Activated CD4-positive, alpha-beta T cell treated with anti-CD3 and anti-CD28 coated beads, Interleukin-2, amount 50 U/mL, for 1 hour (primary cell): ENCODE results near the gene CAD.
A peak's percentile ranks its signal among the peaks of the same experiment; 100 is the strongest.

Experiments
- DNase-seq: peaks from one replicate; pipeline ENCODE4 v3.0.0-alpha.2; 2020

The CAD gene

DNA sequence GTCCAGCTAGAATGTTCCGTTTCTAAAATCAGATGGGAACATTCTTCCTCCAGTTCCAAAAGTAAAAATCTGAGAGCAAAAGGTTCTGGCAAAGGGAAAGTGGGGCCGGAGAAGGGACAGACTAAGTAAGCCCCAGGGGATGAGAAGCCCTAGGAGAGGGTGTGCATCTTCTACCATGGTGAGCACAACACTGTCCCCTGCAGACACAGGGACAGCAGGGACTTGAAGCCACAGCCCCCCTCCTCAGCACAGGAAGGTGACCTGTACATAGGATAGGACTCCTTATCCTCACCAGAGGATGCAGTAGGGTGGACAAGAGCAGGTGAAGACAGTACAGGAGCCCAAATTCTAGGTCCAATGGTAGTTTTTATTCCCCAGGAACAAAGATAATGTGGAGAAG, 17.9 kb upstream of the CAD start:
- DNase-seq, result no peak

GRCh38 chr2:27201675-27202074, 15.5 kb upstream of the CAD start:
- no peak for DNase-seq

GRCh38 chr2:27202854-27203253, 14.3 kb upstream of the CAD start:
- no peak for DNase-seq

DNA sequence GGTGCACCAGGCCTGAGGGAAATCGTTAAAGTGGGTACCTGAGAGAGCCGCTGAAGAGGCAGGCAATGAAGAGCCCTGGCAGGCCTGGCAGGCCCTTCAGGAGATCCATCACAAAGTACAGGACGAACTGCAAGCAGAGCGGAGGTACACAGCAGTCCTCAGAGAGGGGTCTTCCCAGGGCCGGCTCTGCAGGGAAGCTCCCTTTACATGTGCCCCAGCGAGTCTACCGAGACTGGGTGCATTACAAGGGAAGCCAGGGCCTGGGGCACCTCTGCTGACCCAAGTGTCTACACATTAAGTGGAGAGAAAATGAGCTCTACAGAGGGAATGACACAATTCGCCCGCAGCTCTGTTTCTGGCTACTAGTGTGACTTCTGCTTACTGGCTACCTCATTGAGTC, 13.4 kb upstream of the CAD start:
- DNase-seq, result no peak

- DNase-seq, result no peak
These were observed 12.6 kb upstream of the CAD start for GRCh38 chr2:27204566-27204965.

DNA sequence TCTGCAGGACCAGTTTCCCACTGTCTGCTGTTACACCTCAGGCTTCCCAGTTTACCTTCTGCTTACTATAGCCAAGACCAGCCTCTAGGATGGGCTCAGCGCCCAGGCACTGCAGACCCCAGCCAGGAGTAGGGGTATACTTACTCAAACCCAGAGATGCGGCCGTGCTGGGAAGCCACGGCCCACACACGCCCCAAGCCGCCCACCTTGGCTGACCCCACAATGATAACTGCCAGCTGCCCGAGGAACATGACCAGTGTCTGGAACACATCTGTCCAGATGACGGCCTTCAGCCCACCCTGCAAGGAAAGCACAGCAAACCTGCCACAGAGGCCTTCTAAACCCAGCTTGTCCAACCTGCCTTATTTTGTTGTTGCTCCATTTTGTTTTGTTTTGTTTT, 12.0 kb upstream of the CAD start:
- DNase-seq, result no peak

DNA sequence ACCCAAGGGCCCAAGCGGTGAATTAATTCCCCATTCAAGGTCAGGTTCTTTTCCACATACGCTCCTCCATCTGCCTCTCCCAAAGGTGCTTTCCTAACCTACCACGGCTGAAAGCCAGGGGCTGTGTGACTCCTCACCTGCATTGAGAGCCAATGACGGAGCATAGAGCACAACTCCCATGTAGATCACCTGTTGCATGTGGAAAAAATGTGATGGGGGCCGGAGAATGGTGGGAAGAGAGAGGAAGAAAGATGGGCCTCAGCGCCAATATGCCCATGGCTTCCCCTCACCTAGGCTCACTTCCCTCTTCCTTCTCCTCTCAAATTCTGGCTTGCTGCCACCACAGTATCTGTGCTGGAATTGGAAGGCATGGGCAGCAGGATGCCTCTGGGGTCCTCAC, 10.8 kb upstream of the CAD start:
- no peak for DNase-seq

GRCh38 chr2:27208486-27209050, 8.6 kb upstream of the CAD start:
- no peak for DNase-seq

- no peak for DNase-seq
These were observed 7.4 kb upstream of the CAD start for GRCh38 chr2:27209621-27210401.

DNA sequence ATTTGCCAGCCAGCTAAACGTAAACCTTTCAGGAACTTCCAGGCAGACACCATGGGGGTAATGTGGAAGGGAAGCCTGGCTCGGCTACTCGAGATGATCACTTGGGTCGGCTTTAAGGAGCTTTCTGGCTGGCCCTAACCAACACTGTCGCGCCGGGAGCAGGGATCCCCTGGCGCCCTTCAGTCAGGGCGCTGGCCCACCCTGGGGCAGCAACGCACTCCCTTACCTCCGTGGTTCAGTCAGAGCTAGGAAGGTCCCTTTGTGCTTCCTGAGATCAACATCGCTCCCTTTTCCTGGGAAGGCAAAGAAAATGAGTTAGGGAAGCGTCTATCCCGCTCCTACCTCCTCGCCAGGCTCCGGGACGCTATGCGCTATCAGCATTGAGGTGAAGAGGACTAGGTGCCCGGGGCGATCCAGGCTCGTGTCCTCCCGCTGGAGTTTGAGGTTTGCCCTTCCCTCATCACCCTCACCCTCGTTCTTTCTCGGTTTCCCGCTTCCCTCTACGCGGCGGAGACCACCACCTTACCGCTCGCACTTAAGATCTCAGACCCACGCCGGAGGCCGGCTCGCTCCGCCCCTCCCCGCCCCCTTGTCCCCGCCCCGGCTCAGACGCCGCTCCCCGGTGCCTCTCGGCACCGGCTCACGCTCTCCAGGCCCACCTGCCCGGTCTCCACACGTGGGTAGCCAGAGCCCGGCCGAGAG, 5.8 kb upstream of the CAD start:
- no peak for DNase-seq

- DNase-seq, result peak; percentile 84
These were observed 5.1 kb upstream of the CAD start, which contains the start of the genes ATRAID and SLC5A6 for GRCh38 chr2:27211943-27212625. ATRAID (plus strand) TSS chr2:27212041; CDS start chr2:27212369, 328 bp downstream. SLC5A6 (minus strand) TSS chr2:27212268; CDS start chr2:27207650, 4,618 bp downstream.

- DNase-seq, result peak; percentile 54
These were observed 4.3 kb upstream of the CAD start for GRCh38 chr2:27212626-27213471.

DNA sequence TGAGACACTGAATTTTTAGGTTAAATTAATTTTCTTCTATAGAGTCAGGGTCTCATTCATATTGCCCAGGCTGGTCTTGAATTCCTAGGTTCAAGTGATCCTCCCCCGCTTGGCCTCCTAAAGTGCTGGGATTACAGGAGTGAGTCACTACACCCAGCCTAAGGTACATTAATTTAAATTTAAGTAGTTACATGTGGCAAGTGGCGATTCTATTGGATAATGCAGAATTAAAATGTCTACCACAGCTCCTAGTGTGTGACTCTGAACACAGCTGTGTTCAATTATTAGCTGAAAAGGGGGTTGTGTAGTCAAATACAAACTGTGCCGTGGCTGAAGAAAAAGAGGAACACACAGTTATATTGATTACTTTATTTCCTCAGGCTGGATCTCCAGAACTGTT, 2.2 kb upstream of the CAD start:
- DNase-seq, result no peak

DNA sequence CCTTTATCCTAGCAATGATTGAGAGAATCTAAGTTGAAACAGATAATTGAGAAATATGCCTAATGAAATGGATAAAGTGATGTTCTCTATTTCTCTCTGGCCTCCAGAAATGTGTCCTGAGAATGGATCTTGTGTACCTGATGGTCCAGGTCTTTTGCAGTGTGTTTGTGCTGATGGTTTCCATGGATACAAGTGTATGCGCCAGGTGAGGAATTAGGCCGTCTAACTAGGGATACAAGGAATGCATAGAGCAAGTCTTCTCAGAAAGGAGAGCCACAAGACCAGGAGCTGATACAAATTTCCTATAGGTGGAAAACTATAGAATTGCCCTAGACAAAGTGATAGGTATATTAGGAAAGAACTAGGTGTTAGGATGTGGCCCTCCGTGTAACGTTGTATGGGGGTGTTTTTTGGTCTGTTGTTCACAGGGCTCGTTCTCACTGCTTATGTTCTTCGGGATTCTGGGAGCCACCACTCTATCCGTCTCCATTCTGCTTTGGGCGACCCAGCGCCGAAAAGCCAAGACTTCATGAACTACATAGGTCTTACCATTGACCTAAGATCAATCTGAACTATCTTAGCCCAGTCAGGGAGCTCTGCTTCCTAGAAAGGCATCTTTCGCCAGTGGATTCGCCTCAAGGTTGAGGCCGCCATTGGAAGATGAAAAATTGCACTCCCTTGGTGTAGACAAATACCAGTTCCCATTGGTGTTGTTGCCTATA, 592 bp upstream of the CAD start:
- no peak for DNase-seq

- DNase-seq, result no peak
These were observed 1.4 kb downstream of the CAD start for GRCh38 chr2:27218614-27219013.

DNA sequence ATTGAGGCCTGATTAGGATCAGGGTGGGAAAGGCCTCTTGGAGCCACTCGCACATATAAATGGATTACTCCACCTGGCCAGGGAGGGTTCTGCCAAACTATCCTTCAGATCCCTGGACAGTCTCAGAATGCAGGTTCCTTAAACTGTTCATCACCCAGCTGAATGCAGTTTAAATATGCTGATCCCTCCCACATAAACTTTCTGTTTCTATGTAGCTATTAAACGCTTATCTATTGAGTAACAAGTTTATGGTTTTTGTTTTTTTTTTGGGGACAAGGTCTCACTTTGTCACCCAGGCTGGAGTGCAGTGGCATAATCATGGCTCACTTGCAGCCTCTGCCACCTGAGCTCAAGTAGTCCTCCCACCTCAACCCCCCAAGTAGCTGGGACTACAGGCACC, 1.9 kb downstream of the CAD start:
- no peak for DNase-seq

GRCh38 chr2:27220091-27220490, 2.9 kb downstream of the CAD start:
- no peak for DNase-seq

- no peak for DNase-seq
These were observed 4.0 kb downstream of the CAD start for GRCh38 chr2:27221166-27221565.

GRCh38 chr2:27222407-27222806, 5.2 kb downstream of the CAD start:
- DNase-seq, result no peak

- no peak for DNase-seq
These were observed 6.2 kb downstream of the CAD start for GRCh38 chr2:27223416-27223815.

DNA sequence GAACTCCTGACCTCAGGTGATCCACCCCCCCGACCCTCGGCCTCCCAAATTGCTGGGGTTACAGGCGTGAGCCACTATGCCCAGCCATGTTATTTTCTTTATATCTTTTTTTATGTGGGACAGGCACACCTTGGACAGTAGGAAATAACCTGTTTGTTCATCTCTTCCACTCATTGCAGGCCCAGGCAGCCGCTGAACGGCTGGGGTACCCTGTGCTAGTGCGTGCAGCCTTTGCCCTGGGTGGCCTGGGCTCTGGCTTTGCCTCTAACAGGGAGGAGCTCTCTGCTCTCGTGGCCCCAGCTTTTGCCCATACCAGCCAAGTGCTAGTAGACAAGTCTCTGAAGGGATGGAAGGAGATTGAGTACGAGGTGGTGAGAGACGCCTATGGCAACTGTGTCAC, 8.4 kb downstream of the CAD start:
- no peak for DNase-seq

GRCh38 chr2:27227501-27227900, 10.3 kb downstream of the CAD start:
- DNase-seq, result no peak
